C4-2B (cell line): ENCODE measurements around the gene FRMD4B.

ENCODE experiments used
- H3K27ac ChIP-seq: fragments of 450-650 bp; 2 replicates; pipeline ENCODE4 v1.5.1; 2017
- ZFX ChIP-seq: fragments of 450-650 bp; IDR thresholded peaks from 2 replicates; pipeline ENCODE4 v1.6.1; 2017
- TF ChIP-seq, protein P1 (sequence below): fragments of 450-650 bp; conservative IDR thresholded peaks from 2 replicates; pipeline ENCODE4 v1.5.1; 2017; ENCODE audit warnings: mild to moderate bottlenecking

Gene FRMD4B

DNA sequence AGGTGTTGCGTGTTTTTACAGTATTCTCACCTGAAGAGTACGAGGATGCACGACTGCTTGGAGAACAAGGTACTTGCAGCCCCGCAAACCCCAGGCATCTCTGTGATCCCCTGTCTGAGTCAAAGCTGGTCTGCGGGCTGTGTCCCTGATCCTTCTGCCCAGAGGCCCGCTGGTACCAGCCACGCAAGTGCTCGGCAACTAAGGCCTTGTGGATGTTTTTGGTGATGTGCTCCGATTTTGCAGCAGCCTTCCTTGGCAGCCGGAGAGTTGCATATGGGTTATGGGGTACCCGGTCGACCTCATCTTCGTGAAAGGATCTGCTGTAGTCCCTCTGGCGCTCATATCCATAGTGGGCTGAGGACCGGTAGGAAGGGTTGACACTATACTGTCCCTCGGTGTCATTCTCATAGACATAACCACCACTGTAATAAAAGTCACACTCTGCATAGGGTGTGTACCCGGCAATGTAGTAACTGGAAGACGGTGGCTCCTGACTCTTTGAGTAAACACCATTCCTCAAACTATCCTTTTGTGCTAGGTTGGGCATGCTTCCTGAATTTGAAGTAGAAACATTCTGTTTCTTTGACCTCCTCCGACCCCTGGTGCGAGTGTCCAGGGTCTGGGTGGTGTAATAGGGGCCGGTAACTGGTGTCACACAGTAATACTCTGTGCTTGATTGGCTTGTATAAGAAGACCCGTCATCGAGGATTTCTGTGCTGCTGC, 204.9 kb downstream of the FRMD4B start:
- no peak for TF ChIP-seq ZFX
- TF ChIP-seq, protein P1, sequence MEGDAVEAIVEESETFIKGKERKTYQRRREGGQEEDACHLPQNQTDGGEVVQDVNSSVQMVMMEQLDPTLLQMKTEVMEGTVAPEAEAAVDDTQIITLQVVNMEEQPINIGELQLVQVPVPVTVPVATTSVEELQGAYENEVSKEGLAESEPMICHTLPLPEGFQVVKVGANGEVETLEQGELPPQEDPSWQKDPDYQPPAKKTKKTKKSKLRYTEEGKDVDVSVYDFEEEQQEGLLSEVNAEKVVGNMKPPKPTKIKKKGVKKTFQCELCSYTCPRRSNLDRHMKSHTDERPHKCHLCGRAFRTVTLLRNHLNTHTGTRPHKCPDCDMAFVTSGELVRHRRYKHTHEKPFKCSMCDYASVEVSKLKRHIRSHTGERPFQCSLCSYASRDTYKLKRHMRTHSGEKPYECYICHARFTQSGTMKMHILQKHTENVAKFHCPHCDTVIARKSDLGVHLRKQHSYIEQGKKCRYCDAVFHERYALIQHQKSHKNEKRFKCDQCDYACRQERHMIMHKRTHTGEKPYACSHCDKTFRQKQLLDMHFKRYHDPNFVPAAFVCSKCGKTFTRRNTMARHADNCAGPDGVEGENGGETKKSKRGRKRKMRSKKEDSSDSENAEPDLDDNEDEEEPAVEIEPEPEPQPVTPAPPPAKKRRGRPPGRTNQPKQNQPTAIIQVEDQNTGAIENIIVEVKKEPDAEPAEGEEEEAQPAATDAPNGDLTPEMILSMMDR: no peak
- no peak overlapping the region for H3K27ac ChIP-seq

DNA sequence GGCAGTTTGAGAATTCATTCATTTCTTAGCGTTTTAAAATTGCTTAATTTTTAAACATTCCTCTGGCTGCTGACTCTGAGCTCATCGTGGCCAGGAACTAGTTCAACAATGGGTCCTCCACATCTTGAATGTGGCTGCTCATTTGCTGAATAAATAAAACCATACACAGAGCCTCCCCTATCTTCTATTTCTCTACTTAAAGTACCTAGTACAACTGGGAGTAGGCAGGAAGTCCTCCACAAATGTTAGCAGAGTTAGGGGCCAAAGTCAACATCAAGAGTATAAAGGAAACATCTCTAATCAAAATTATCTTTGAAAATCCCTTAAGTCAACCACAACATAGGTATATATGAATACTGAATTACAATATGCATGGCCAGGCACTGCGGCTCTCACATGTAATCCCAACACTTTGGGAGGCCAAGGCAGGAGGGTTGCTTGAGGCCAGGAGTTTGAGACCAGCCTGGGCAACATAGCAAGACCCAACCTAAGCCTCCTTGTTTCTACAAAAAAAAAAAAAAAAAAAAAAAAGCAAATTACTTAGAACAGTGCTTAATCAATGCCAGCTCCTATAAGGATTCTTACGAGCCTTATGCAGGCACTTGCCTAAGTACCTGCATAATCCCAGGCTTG, 206.0 kb downstream of the FRMD4B start:
- H3K27ac ChIP-seq: no peak overlapping the region
- TF ChIP-seq ZFX: no peak
- TF ChIP-seq, protein P1: no peak

DNA sequence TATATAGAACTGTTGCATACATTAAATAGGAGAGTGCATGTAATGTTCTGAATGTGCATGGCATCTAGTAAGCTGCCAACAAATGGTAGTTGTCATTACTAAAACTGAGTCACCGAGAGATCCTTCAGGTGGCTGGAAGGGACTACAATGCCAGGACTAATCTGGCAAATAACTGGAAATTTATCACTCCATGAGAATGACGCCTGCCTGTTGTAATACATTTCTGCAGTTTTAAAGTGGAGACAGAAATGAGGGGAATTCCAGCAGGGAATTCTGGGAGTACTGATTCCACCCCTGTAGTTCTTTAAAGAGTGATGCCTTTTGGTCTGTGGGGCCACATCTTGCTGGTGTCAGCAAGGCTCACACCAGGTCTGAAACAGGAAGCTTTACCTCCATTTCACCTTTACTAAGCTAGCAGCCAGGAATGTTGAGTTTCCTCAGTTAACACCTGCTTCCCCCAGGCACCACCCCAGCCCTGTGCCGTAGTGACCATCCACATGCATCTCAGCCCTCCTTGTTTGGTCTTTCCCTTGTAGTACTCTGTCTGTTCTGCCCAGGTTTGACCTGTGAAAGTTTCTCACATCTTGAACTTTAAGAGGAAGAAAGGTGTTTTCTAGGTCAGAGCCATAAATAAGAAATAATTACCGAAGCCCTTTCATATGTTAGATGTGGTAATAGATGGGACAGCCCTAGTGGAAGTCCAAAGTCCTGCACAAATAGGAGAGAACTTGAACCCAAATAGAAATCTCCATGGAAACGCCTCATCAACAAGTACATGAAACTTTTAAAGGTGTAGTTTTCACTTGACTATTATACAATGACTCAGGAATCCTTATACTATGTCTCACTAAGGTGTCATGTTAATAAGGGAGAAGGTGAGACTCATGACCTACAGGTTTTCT, 206.8 kb downstream of the FRMD4B start:
- no peak for TF ChIP-seq ZFX
- TF ChIP-seq, protein P1: no peak
- H3K27ac ChIP-seq: no peak overlapping the region

DNA sequence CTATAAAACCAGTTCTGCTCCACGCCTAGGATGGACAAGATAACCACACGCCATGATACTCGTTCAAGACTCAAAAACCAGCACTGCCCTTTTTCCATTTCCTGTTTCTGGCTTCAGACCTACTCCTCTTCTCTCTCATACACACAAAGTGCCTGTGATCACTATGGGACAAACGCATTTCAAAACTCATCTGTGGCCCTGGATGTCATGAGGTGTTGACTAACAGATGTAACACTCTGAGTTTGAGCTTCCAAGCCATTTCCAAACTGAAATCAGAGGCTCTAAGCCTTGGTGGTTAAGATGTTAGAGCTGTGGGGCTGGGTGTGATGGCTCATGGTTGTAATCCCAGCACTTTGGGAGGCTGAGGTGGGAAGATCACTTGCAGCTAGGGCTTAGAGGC, 207.8 kb downstream of the FRMD4B start:
- TF ChIP-seq, protein P1: no peak
- TF ChIP-seq ZFX: no peak
- H3K27ac ChIP-seq: no peak overlapping the region; the same call in 1 of the 2 replicates

DNA sequence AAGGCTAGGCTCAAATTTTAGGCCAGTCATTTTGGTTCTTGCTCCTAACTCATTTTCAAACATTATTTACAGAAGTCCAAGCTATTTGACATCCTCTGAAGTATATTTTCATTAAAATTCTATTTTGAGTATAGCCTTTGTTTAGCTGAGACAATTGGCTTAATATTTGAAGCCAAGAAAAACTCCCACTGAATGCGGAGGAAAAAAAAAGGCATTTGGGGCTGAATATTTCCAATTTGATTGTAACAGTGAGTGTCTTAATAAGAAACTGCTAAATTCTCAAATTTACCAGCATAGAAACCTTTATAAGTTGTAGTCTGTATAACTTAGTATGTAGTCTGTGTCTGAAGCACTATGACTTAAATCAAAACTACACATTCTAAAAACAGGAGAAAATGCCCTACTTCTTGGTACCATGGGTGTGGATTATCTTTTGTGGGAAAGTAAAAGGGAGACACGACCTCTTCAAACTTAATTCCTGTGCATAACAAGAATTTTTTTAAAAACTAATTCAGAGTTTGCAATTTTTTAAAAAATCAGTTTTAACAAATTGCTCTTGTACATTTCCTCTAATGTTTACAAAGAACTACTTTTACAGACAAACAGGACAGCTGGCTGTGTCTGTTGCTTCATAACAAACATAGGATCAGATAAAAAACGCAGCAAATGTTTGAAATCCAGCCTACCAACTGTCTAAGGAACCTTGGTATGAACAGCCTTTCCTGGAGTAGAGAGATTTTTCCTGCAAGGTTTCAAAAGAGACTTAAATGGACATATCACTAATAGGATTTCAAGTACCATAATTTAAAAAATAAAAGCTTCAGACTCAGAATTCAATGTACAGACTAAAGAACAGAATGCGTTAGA, 210.8 kb downstream of the FRMD4B start:
- no peak overlapping the region for H3K27ac ChIP-seq
- TF ChIP-seq ZFX: no peak
- TF ChIP-seq, protein P1: no peak

DNA sequence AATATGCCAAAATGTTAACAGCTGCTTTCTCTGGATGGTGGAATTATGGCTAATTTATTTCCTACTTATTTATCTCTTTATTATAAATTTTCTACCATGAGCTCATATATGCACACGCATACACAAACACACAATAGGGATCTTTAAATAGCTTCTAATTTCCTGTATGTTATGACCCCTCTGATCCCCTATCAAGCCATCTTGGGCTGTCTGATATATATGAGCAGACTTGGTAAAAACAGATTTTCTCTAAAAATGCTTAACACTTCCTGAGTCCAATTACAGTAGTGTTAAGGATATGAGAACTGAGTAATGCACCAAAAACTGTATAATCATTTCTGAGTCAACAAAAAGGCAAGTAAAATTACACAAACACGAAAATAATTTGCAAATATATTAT, 211.4 kb downstream of the FRMD4B start:
- TF ChIP-seq, protein P1: no peak
- no peak for TF ChIP-seq ZFX
- H3K27ac ChIP-seq: no peak overlapping the region
